ENCODE results near the gene ARL4D.

DNA sequence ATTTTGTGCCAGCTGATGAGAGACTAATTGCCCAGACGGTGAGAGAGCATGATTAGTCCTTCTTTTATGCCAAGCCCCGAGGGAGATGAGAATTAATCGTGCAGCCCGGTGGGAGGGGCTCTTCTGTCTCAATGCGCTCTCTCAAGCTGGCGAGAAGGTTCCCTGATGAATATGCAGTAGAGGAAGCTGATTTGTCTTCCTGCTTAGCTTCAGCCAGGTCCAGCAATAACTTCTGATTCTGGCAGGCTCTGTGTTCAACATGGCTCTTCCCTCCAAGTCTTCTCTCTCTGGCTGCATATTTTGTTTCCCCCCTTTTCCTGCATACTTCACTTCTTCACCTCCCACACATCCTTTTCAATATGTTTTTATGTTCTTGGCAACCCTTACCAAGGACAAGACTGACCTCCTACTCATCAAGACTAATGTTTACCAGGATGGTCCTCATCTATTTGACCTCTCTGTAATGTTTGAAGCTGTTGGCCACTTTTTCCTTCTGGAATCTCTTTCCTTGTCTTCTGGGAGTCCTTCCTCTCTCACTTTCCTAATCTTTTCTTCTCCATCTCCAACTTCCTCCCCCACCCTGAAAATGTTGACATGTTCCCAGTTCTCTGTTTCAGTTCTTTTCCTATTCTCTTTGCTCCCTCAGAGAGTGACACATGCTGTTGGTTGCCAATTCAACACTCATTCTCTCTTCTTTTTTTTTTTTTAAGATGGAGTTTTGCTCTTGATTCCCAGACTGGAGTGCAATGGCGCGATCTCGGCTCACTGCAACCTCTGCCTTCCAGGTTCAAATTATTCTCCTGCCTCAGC is 33.1 kb downstream of the ARL4D start:
- no peak for TF ChIP-seq EP300 (IDR thresholded peaks at IDR 0.05)
- no peak for TF ChIP-seq CTCF (IDR thresholded peaks at IDR 0.05)
- TF ChIP-seq POLR2A (IDR thresholded peaks at IDR 0.05; ENCODE audit: low read depth): no peak
- TF ChIP-seq POLR2AphosphoS5 (IDR thresholded peaks at IDR 0.05): no peak
